Endodermal cell (in vitro differentiated cells): ENCODE data around the gene PARP14. TPM values are rescaled to one million over a fixed set of nuclear protein-coding genes. Genes with fewer than 3 reads are reported as not detected.
A peak's percentile ranks its signal among the peaks of the same experiment; 100 is the strongest.

ENCODE experiments used
- DNase-seq: peaks from one replicate; pipeline ENCODE4 v3.0.0-alpha.2; 2017
- H3K27ac ChIP-seq: 2 replicates; pipeline ENCODE4 v1.5.1; 2013; ENCODE audit warnings: mild to moderate bottlenecking, low read depth, low read length, moderate library complexity
- H3K27me3 ChIP-seq: 2 replicates; pipeline ENCODE4 v1.6.1; 2013; ENCODE audit warnings: mild to moderate bottlenecking, low read length, moderate library complexity; ENCODE audit not compliant: insufficient read depth, control insufficient read depth, poor library complexity, severe bottlenecking
- H3K36me3 ChIP-seq: 2 replicates; pipeline ENCODE4 v1.7.0; 2013; ENCODE audit warnings: mild to moderate bottlenecking, low read length, moderate library complexity; ENCODE audit not compliant: control insufficient read depth, insufficient read depth
- H3K4me1 ChIP-seq: one replicate; pipeline ENCODE4 v1.7.0; 2013; ENCODE audit warnings: low read length; ENCODE audit not compliant: control insufficient read depth, insufficient read depth
- H3K4me3 ChIP-seq: 2 replicates; pipeline ENCODE4 v1.5.1; 2013; ENCODE audit warnings: mild to moderate bottlenecking, low read length, moderate library complexity
- H3K9ac ChIP-seq: 2 replicates; pipeline ENCODE4 v1.6.1; 2013; ENCODE audit warnings: mild to moderate bottlenecking, low read length, moderate library complexity; ENCODE audit not compliant: poor library complexity, severe bottlenecking; ENCODE audit errors: extremely low read depth
- H3K9me3 ChIP-seq: 2 replicates; pipeline ENCODE4 v1.6.1; 2013; ENCODE audit warnings: mild to moderate bottlenecking, low read length, moderate library complexity; ENCODE audit not compliant: control insufficient read depth
- H3K27ac Mint-ChIP-seq: 2 replicates; pipeline ENCODE4 v1.8.0; 2020; ENCODE audit warnings: mixed read lengths
- H3K27me3 Mint-ChIP-seq: 2 replicates; pipeline ENCODE4 v1.8.0; 2021; ENCODE audit warnings: mild to moderate bottlenecking, mixed read lengths; ENCODE audit not compliant: insufficient read depth
- H3K36me3 Mint-ChIP-seq: 2 replicates; pipeline ENCODE4 v1.8.0; 2020; ENCODE audit warnings: low read depth, mixed read lengths
- H3K4me1 Mint-ChIP-seq: 2 replicates; pipeline ENCODE4 v1.8.0; 2020; ENCODE audit warnings: mixed read lengths
- H3K4me3 Mint-ChIP-seq: 2 replicates; pipeline ENCODE4 v1.8.0; 2020; ENCODE audit warnings: mild to moderate bottlenecking, moderate library complexity, mixed read lengths
- H3K9me3 Mint-ChIP-seq: 2 replicates; pipeline ENCODE4 v1.8.0; 2020; ENCODE audit warnings: mild to moderate bottlenecking, mixed read lengths
- WGBS, 2 experiments: methylation state at CpG; one replicate each; pipeline versions ENCODE4 v1.1.5 to v1.1.7; 2013; ENCODE audit warnings: missing lambda C conversion rate in 2 of 2, mixed read lengths in 1 of 2; ENCODE audit not compliant: insufficient coverage in 1 of 2, insufficient read length in 1 of 2; 5-methylcytosine and 5-hydroxymethylcytosine counted together
- long read RNA-seq, 4 experiments: library from polyadenylated mRNA in 2 of 4; library from RNA in 1 of 4; library from capped mRNA in 1 of 4; stranded (forward) in 3 of 4; unstranded in 1 of 4; transcript quantifications; one replicate each; pipeline ENCODE4 v2.0.0, GENCODE V29; 2020 to 2021; ENCODE audit warnings: inconsistent platforms in 1 of 4
- polyA plus RNA-seq, 2 experiments: library from polyadenylated mRNA; stranded (reverse); fragments of 50-300 nt; gene quantifications; one replicate each; pipeline ENCODE4 v1.2.3, GENCODE V29; 2013
- total RNA-seq, 2 donors: library from RNA; stranded (reverse); fragmentation: NEBNext Ultra II Directional in 1 of 2; extraction: Animal tissue kit (Norgen Biotek cat#: 25700) in 1 of 2; gene quantifications; 2 replicates in 1 of 2; 3 replicates in 1 of 2; pipeline ENCODE4 v1.2.1, GENCODE V29; 2021
- TF ChIP-seq, protein P1 (sequence below): fragments of 200-600 bp; sonication (generic); conservative IDR thresholded peaks from 2 replicates; pipeline ENCODE4 v1.5.0; 2021; ENCODE audit warnings: antibody characterized with exemption, mild to moderate bottlenecking

PARP14 gene
- total RNA-seq, result 10 to 100 TPM; 16.4 to 19.1 TPM
- 3.8 TPM for polyA plus RNA-seq (2013, experiment 1 of 2)
- polyA plus RNA-seq (2013, experiment 2 of 2), result 3.4 TPM
- long read RNA-seq, experiment 1, partial matches to known transcripts, result 0 of 6 reads
- long read RNA-seq, experiment 1, other reads (novel, unspliced or antisense), result 6 of 6 reads
- long read RNA-seq, experiment 2, full-length matches to known transcripts, result 3 of 15 reads
- long read RNA-seq, experiment 2, partial matches to known transcripts, result 7 of 15 reads
- long read RNA-seq, experiment 2, other reads (novel, unspliced or antisense), result 5 of 15 reads
- long read RNA-seq, experiment 3, partial matches to known transcripts, result 30 of 38 reads
- long read RNA-seq, experiment 3, other reads (novel, unspliced or antisense), result 8 of 38 reads
- long read RNA-seq, experiment 4, partial matches to known transcripts, result 2 of 2 reads
- long read RNA-seq, experiment 4, other reads (novel, unspliced or antisense), result 0 of 2 reads

GRCh38 chr3:122680475-122681283 lies at the start of gene PARP14:
PARP14 (plus strand) TSS chr3:122680839; CDS start chr3:122680884, 45 bp downstream.
- TF ChIP-seq, protein P1, sequence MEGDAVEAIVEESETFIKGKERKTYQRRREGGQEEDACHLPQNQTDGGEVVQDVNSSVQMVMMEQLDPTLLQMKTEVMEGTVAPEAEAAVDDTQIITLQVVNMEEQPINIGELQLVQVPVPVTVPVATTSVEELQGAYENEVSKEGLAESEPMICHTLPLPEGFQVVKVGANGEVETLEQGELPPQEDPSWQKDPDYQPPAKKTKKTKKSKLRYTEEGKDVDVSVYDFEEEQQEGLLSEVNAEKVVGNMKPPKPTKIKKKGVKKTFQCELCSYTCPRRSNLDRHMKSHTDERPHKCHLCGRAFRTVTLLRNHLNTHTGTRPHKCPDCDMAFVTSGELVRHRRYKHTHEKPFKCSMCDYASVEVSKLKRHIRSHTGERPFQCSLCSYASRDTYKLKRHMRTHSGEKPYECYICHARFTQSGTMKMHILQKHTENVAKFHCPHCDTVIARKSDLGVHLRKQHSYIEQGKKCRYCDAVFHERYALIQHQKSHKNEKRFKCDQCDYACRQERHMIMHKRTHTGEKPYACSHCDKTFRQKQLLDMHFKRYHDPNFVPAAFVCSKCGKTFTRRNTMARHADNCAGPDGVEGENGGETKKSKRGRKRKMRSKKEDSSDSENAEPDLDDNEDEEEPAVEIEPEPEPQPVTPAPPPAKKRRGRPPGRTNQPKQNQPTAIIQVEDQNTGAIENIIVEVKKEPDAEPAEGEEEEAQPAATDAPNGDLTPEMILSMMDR, result peak; percentile 19
- DNase-seq, result peak; percentile 86
- Histone ChIP-seq H3K4me1 (no peaks in the 10 kb centered on the region), H3K36me3 (no peaks in the 10 kb centered on the region), H3K9me3 (no peaks in the 10 kb centered on the region), H3K4me3 (peak within 1 kb of the TSS; percentile 78), H3K27me3 (peaks cover 8% of the 10 kb centered on the region), H3K27ac (no peak within 1 kb of the TSS), H3K9ac (no peak within 1 kb of the TSS)
- H3K9me3 Mint-ChIP-seq, result no peaks in the 10 kb centered on the region
- H3K4me3 Mint-ChIP-seq, result peak within 1 kb of the TSS; percentile 68
- H3K27ac Mint-ChIP-seq, result peak within 1 kb of the TSS; percentile 77
- peaks cover 4% of the 10 kb centered on the region for H3K36me3 Mint-ChIP-seq
- H3K27me3 Mint-ChIP-seq, result peaks cover 6% of the 10 kb centered on the region
- H3K4me1 Mint-ChIP-seq, result peaks cover 15% of the 10 kb centered on the region
- WGBS, 2 experiments, result 9 to 13% methylated on average over 12 to 62 of the region's 63 CpGs

- no peak overlapping the region for H3K4me3 ChIP-seq
- DNase-seq, result no peak
- Mint-ChIP-seq H3K27ac (no peak overlapping the region), H3K4me3 (no peak overlapping the region), H3K9me3 (no peaks in the 10 kb centered on the region), H3K27me3 (peaks cover 13% of the 10 kb centered on the region), H3K36me3 (no peaks in the 10 kb centered on the region), H3K4me1 (peaks cover under 1% of the 10 kb centered on the region)
- 88 to 90% methylated on average over 4 to 5 of the region's 5 CpGs for WGBS, 2 experiments
- H3K4me1 ChIP-seq, result no peaks in the 10 kb centered on the region
- H3K9ac ChIP-seq, result no peak overlapping the region
- TF ChIP-seq, protein P1, result no peak
- H3K27me3 ChIP-seq, result no peaks in the 10 kb centered on the region
- no peaks in the 10 kb centered on the region for H3K9me3 ChIP-seq
- no peaks in the 10 kb centered on the region for H3K36me3 ChIP-seq
- H3K27ac ChIP-seq, result no peak overlapping the region
Observed at GRCh38 chr3:122635789-122636188, 44.9 kb upstream of the PARP14 start.

DNA sequence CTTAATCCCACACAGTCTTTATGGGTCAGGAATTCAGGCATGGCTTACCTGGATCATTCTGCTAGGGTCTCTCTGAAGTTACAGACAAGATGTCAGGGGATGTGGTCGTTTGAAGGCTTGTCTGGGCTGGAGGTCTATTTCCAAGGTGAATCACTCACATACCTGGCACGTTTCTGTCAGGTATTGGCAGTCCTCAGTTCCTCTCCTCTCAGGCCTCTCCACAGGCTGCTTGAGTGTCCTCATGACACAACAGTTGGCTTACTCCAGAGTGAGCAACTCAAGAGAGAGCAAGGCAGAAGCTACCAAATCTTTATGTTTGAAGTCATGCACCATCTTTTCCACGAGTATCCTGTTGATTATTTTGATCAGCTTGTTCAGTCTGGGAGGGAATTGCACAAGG lies 43.9 kb upstream of the PARP14 start:
- Histone ChIP-seq H3K27me3 (no peaks in the 10 kb centered on the region), H3K36me3 (no peaks in the 10 kb centered on the region), H3K4me1 (no peaks in the 10 kb centered on the region), H3K4me3 (no peak overlapping the region), H3K27ac (no peak overlapping the region), H3K9me3 (no peaks in the 10 kb centered on the region), H3K9ac (no peak overlapping the region)
- no peak for DNase-seq
- H3K4me3 Mint-ChIP-seq, result no peak overlapping the region
- no peaks in the 10 kb centered on the region for H3K36me3 Mint-ChIP-seq
- peaks cover 3% of the 10 kb centered on the region for H3K4me1 Mint-ChIP-seq
- TF ChIP-seq, protein P1, result no peak
- H3K27me3 Mint-ChIP-seq, result peaks cover 13% of the 10 kb centered on the region
- H3K27ac Mint-ChIP-seq, result no peak overlapping the region
- H3K9me3 Mint-ChIP-seq, result peaks cover 4% of the 10 kb centered on the region
- 79 to 90% methylated on average over 1 to 3 of the region's 3 CpGs for WGBS, 2 experiments
